ENCODE measurements around the gene TSKU.
A peak's percentile ranks its signal among the peaks of the same experiment; 100 is the strongest.
"Not testable (repeated sequence)": the region's sequence is repeated elsewhere in the genome, so short reads cannot be mapped to it uniquely, and the experiment has no call there.

Gene TSKU

GRCh38 chr11:76791002-76791770 lies 8.0 kb downstream of the TSKU start:
- DNase-seq, result not testable (repeated sequence)

GRCh38 chr11:76791861-76792260 lies 8.7 kb downstream of the TSKU start:
- no peak for DNase-seq

- no peak for DNase-seq
Observed at GRCh38 chr11:76792505-76793264, 9.5 kb downstream of the TSKU start.

GRCh38 chr11:76793391-76794291 lies 10.5 kb downstream of the TSKU start:
- no peak for DNase-seq

GRCh38 chr11:76794371-76795289 lies 11.5 kb downstream of the TSKU start:
- DNase-seq, result no peak

- no peak for DNase-seq
Observed at GRCh38 chr11:76795290-76795935, 12.3 kb downstream of the TSKU start.

- no peak for DNase-seq
Observed at GRCh38 chr11:76795936-76796441, 12.8 kb downstream of the TSKU start.

GRCh38 chr11:76796511-76797198 lies 13.5 kb downstream of the TSKU start:
- DNase-seq, result no peak

GRCh38 chr11:76797341-76798201 lies 14.4 kb downstream of the TSKU start:
- DNase-seq, result no peak

- no peak for DNase-seq
Observed at GRCh38 chr11:76798202-76798581, 15.0 kb downstream of the TSKU start.

- no peak for DNase-seq
Observed at GRCh38 chr11:76798671-76799065, 15.5 kb downstream of the TSKU start.

- peak; percentile 57 for DNase-seq
Observed at GRCh38 chr11:76799066-76799804, 16.1 kb downstream of the TSKU start.

GRCh38 chr11:76800466-76801200 lies 17.5 kb downstream of the TSKU start:
- no peak for DNase-seq

GRCh38 chr11:76801225-76801624 lies 18.1 kb downstream of the TSKU start:
- no peak for DNase-seq

- DNase-seq, result peak; percentile 38
Observed at GRCh38 chr11:76801736-76802135, 18.6 kb downstream of the TSKU start.

GRCh38 chr11:76802151-76802550 lies 19.0 kb downstream of the TSKU start:
- DNase-seq, result no peak

GRCh38 chr11:76802621-76803020 lies 19.5 kb downstream of the TSKU start:
- no peak for DNase-seq

GRCh38 chr11:76803023-76803422 lies 19.9 kb downstream of the TSKU start:
- no peak for DNase-seq

Data from NCI-H2029 (cell line).